Measurements from ENCODE around the gene EVI2A.

GRCh38 chr17:31296142-31296541, 25.3 kb downstream of the EVI2A start:
- TF ChIP-seq POLR2A (IDR thresholded peaks at IDR 0.05; ENCODE audit: low read length) (no peak), GATA1 (IDR thresholded peaks at IDR 0.05; ENCODE audit: low read depth, low read length) (no peak)

Data from erythroblast (primary cell).